PC-3 (cell line): ENCODE data around the gene AURKB. TPM values are rescaled to one million over a fixed set of nuclear protein-coding genes. Genes with fewer than 3 reads are reported as not detected.

Experiments
- ATAC-seq: fragments of 200-7000 bp; cut with Tn5 transposase; 2 replicates; pipeline ENCODE4 v1.9.1; 2020; ENCODE audit warnings: mild to moderate bottlenecking, moderate library complexity
- BruUV-seq: library from RNA; stranded (reverse); fragments of 400-500 nt; replicated peaks from 2 replicates; lab custom pipeline; 2021; lab: Mats Ljungman, UMichigan
- CTCF ChIA-PET: fragments of 300-600 bp; sonication (Branson Sonifier 250); formaldehyde crosslinking; loops from one replicate; lab custom pipeline; 2022; ENCODE audit warnings: antibody characterized with exemption; lab: Charles Lee
- POLR2A ChIA-PET: fragments of 300-600 bp; sonication (Branson Sonifier 250); formaldehyde crosslinking; loops from one replicate; lab custom pipeline; 2022; ENCODE audit warnings: antibody characterized with exemption; ENCODE audit not compliant: unreplicated experiment; lab: Charles Lee
- DNase-seq: peaks from one replicate; pipeline ENCODE4 v3.0.0-alpha.2; 2015
- H2AFZ ChIP-seq: fragments of 300-600 bp; sonication (generic); 2 replicates; pipeline ENCODE4 v1.6.0; 2016; ENCODE audit warnings: antibody characterized with exemption, low read length
- H3F3A ChIP-seq: fragments of 300-600 bp; sonication (generic); one replicate; pipeline ENCODE4 v1.6.0; 2017; ENCODE audit warnings: antibody characterized with exemption, low read length, control low read depth, mild to moderate bottlenecking; ENCODE audit not compliant: unreplicated experiment
- H3K27ac ChIP-seq: fragments of 300-600 bp; sonication (generic); 2 replicates; pipeline ENCODE4 v1.5.1; 2016; ENCODE audit warnings: mild to moderate bottlenecking, low read length
- H3K27me3 ChIP-seq: fragments of 300-600 bp; sonication (generic); 2 replicates; pipeline ENCODE4 v1.6.1; 2016; ENCODE audit warnings: low read length, mixed read lengths
- H3K36me3 ChIP-seq: fragments of 300-600 bp; sonication (generic); 2 replicates; pipeline ENCODE4 v1.6.1; 2016; ENCODE audit warnings: low read depth, mixed run types, low read length, mixed read lengths
- H3K4me1 ChIP-seq: fragments of 300-600 bp; sonication (generic); 2 replicates; pipeline ENCODE4 v1.5.1; 2016; ENCODE audit warnings: low read length; ENCODE audit not compliant: insufficient read depth
- H3K4me2 ChIP-seq: fragments of 300-600 bp; sonication (generic); 2 replicates; pipeline ENCODE4 v1.6.0; 2016; ENCODE audit warnings: low read length
- H3K4me3 ChIP-seq: fragments of 300-600 bp; sonication (generic); 2 replicates; pipeline ENCODE4 v1.5.1; 2016; ENCODE audit warnings: mild to moderate bottlenecking, low read length, mixed read lengths
- H3K79me2 ChIP-seq: fragments of 300-600 bp; sonication (generic); 2 replicates; pipeline ENCODE4 v1.6.1; 2017; ENCODE audit warnings: low read length, mixed read lengths
- H3K9ac ChIP-seq: fragments of 300-600 bp; sonication (generic); 2 replicates; pipeline ENCODE4 v1.6.0; 2016; ENCODE audit warnings: mild to moderate bottlenecking, low read length
- H3K9me2 ChIP-seq: fragments of 300-600 bp; sonication (generic); replicated peaks from 2 replicates; pipeline ENCODE4 v1.6.1; 2016; ENCODE audit warnings: mixed run types, low read length, mixed read lengths
- H3K9me3 ChIP-seq: fragments of 300-600 bp; sonication (generic); 2 replicates; pipeline ENCODE4 v1.6.1; 2016; ENCODE audit warnings: low read length, mixed read lengths
- H4K20me1 ChIP-seq: fragments of 300-600 bp; sonication (generic); 2 replicates; pipeline ENCODE4 v1.6.1; 2016; ENCODE audit warnings: low read length, mixed read lengths
- EZH2 ChIP-seq: fragments of 300-600 bp; sonication (generic); IDR thresholded peaks from one replicate; pipeline ENCODE4 v1.6.1; 2017; ENCODE audit warnings: antibody characterized with exemption, mild to moderate bottlenecking, low read length; ENCODE audit not compliant: unreplicated experiment
- EZH2phosphoT487 ChIP-seq: fragments of 300-600 bp; sonication (generic); IDR thresholded peaks from 2 replicates; pipeline ENCODE4 v1.6.1; 2018; ENCODE audit warnings: mild to moderate bottlenecking, antibody characterized with exemption, low read length, borderline replicate concordance
- intact Hi-C: fragments of 100-400 bp; cut with micrococcal nuclease; formaldehyde crosslinking; loops from 2 replicates; pipeline ENCODE4 v1.9.0; 2023
- total RNA-seq: library from RNA; depleted of rRNA; stranded (reverse); fragments of >200 nt; gene quantifications from 2 replicates; pipeline ENCODE4 v1.2.3, GENCODE V29; 2014
- TF ChIP-seq, protein P1 (sequence below): fragments of 300-600 bp; sonication (generic); conservative IDR thresholded peaks from 2 replicates; pipeline ENCODE4 v1.5.1; 2017; ENCODE audit warnings: antibody characterized with exemption, low read depth, mild to moderate bottlenecking, low read length

AURKB gene
- total RNA-seq, 1 experiment from 2014 or later, result 82.9 TPM

GRCh38 chr17:8222380-8222629 is 11.9 kb upstream of the AURKB start:
- no TSS peak for BruUV-seq
- H2AFZ ChIP-seq, result no peak overlapping the region
- intact Hi-C loops, result loop anchor here (1.0 to 5.0 kb wide), 3 partner anchors 24 to 102 kb away; no protein-coding TSS in a partner anchor
- ChIA-PET CTCF (interaction anchor here (0.6 kb wide), 1 partner anchor 24 kb away, joined by 4 read pairs; no protein-coding TSS in a partner anchor), POLR2A (interaction anchor here (0.6 kb wide), 1 partner anchor 35 kb away, joined by 4 read pairs; no protein-coding TSS in a partner anchor)
- DNase-seq, result no peak
- no peaks in the 10 kb centered on the region for H4K20me1 ChIP-seq
- no peaks in the 10 kb centered on the region for H3K9me2 ChIP-seq
- peaks cover 10% of the 10 kb centered on the region for H3K4me1 ChIP-seq
- no peaks in the 10 kb centered on the region for H3K79me2 ChIP-seq
- peak overlapping the region; percentile 93 for H3K9ac ChIP-seq
- peak overlapping the region; percentile 96 for H3K4me2 ChIP-seq
- peaks cover 4% of the 10 kb centered on the region for H3F3A ChIP-seq
- no peaks in the 10 kb centered on the region for H3K9me3 ChIP-seq
- no peaks in the 10 kb centered on the region for H3K27me3 ChIP-seq
- ATAC-seq, result peak; percentile 44; the same call in 1 of the 2 replicates
- H3K4me3 ChIP-seq, result peak overlapping the region; percentile 82
- TF ChIP-seq EZH2, result no peak
- no peak for TF ChIP-seq EZH2phosphoT487
- TF ChIP-seq, protein P1, sequence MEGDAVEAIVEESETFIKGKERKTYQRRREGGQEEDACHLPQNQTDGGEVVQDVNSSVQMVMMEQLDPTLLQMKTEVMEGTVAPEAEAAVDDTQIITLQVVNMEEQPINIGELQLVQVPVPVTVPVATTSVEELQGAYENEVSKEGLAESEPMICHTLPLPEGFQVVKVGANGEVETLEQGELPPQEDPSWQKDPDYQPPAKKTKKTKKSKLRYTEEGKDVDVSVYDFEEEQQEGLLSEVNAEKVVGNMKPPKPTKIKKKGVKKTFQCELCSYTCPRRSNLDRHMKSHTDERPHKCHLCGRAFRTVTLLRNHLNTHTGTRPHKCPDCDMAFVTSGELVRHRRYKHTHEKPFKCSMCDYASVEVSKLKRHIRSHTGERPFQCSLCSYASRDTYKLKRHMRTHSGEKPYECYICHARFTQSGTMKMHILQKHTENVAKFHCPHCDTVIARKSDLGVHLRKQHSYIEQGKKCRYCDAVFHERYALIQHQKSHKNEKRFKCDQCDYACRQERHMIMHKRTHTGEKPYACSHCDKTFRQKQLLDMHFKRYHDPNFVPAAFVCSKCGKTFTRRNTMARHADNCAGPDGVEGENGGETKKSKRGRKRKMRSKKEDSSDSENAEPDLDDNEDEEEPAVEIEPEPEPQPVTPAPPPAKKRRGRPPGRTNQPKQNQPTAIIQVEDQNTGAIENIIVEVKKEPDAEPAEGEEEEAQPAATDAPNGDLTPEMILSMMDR, result no peak
- peak overlapping the region; percentile 91 for H3K27ac ChIP-seq
- no peaks in the 10 kb centered on the region for H3K36me3 ChIP-seq

DNA sequence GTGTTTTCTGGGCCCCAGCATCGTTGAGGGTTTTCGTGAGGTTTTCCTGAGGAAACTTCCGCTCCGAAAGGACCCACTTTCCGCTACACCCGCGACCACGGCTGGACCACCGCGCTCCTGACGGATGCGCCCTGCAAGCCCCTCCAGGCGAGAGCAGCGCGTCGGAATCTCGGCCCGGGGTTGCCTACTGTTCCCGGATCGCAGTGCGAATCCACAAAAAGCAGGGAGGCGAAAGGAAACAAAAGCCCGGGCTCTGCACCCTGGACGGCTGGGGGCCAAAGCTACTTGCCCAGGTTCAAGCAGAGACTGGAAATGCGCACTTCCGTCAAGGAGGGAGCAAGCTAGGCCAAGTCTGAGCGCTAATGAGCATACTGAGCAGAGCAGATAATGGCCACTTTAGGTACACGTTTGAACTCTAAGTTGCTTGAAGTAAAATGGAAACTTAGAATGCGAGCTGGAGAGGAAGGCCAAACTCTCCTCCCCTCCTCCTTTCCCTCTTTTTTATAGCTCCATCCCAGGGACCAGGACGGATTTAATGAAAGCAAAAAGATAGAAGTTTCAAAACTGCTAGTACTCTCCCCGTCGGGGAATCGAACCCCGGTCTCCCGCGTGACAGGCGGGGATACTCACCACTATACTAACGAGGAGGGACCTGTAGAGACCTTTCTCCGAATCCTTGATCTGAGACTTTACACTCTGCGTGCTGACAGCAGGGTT is 11.4 kb upstream of the AURKB start:
- no TSS peak for BruUV-seq
- Histone ChIP-seq H3K79me2 (no peaks in the 10 kb centered on the region), H3K27ac (peak overlapping the region; percentile 91), H4K20me1 (no peaks in the 10 kb centered on the region), H3K4me3 (peak overlapping the region; percentile 82), H2AFZ (peak overlapping the region; percentile 62), H3K36me3 (no peaks in the 10 kb centered on the region), H3K4me1 (peaks cover 10% of the 10 kb centered on the region), H3K9me3 (no peaks in the 10 kb centered on the region), H3K9me2 (no peaks in the 10 kb centered on the region), H3K9ac (peak overlapping the region; percentile 93), H3K27me3 (no peaks in the 10 kb centered on the region), H3K4me2 (peak overlapping the region; percentile 96), H3F3A (peaks cover 4% of the 10 kb centered on the region)
- DNase-seq (peak; percentile 87), ATAC-seq (peak; percentile 46)
- ChIA-PET POLR2A (interaction anchor here (0.6 to 0.8 kb wide), 3 partner anchors 14 to 62 kb away, joined by 3 to 7 read pairs (median 4); no protein-coding TSS in a partner anchor), CTCF (no interaction called here)
- intact Hi-C loops, result loop anchor here (1.0 to 5.0 kb wide), 4 partner anchors 25 to 102 kb away; no protein-coding TSS in a partner anchor
- TF ChIP-seq, protein P1, result no peak
- no peak for TF ChIP-seq EZH2phosphoT487
- TF ChIP-seq EZH2, result no peak
